NCI-H1417 treated with DMSO at 0.1 percent for 48 hours (cell line): Measurements from ENCODE around the gene SMG1.
"Not testable (repeated sequence)": the region's sequence is repeated elsewhere in the genome, so short reads cannot be mapped to it uniquely, and the experiment has no call there.

Source experiments
- DNase-seq: peaks from one replicate; lab custom pipeline; 2025; lab: John Stamatoyannopoulos, UW

SMG1 gene

DNA sequence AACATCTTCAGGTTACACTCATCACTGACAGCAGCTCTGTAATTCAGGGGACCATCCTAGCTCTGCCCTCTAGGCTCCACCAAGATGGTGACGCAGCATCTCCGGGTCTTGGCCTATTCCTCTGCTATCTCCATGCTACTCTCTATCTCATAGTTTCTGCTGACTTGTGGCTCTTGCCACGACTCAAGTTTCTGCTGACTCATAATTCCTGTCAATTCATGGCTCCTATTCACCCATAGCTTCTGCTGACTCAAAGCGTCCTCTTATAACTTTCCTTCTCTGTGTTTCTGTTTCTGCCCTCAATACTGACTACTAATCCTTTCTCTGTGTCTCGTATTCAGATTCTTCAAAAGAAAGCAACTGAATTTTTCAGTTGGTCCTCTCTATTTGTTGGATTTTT, 163.5 kb downstream of the SMG1 start:
- not testable (repeated sequence) for DNase-seq

- not testable (repeated sequence) for DNase-seq
Observed at GRCh38 chr16:18759598-18760520, 166.3 kb downstream of the SMG1 start.

DNA sequence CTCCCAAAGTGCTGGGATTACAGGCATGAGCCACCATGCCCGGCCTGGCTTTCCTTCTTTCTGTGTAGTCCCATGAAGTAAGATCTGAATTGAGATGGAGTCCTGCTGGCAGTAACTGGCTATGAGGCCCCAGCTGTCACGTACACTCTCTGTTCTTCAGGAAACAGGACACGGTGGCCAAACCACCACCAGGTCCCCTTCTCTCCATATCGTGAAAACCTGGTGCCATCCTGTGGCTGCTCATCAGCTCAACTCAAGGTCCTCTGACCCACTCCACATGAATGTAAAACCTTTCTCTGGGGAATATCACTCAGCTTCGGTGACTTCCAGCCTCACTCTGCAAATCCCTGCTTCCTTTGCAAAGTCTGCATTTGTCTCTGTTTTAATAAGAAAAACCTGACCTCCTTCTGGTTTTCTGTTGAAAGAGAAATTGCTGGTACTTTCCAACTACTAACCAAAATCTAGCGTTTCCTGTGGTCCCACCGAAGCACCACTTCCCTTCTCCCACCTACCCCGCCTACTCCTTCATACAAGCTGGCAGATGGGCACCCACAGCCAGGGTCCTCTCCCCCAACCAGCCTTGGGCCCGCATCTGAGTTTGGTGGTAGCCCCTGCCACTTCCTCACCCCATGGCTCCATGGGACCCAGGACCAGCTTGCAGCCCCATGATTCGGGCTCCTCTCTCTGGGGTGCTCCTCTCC, 168.1 kb downstream of the SMG1 start:
- not testable (repeated sequence) for DNase-seq

GRCh38 chr16:18756639-18757038, 169.6 kb downstream of the SMG1 start:
- DNase-seq: not testable (repeated sequence)
